C4-2B (cell line): ENCODE results near the gene DPF3.

Experiments
- CTCF ChIP-seq: fragments of 450-650 bp; conservative IDR thresholded peaks from 2 replicates; pipeline ENCODE4 v1.5.1; 2017; ENCODE audit warnings: mild to moderate bottlenecking
- ZFX ChIP-seq: fragments of 450-650 bp; IDR thresholded peaks from 2 replicates; pipeline ENCODE4 v1.6.1; 2017

GRCh38 chr14:72663956-72664650 lies 229.8 kb downstream of the DPF3 start:
- no peak for TF ChIP-seq CTCF
- no peak for TF ChIP-seq ZFX
